ENCODE data around the gene ST8SIA4. TPM values are rescaled to one million over a fixed set of nuclear protein-coding genes. Genes with fewer than 3 reads are reported as not detected.

The ST8SIA4 gene
- total and polyA plus RNA-seq, 10 of the 15 experiments (the other 5 are each of a cell fraction or from before 2014, with no cell fraction given), result 4.4 to 30.9 (median 19.5) TPM

- TF ChIP-seq POLR2A (IDR thresholded peaks at IDR 0.05; ENCODE audit: low read depth, low read length), result no peak
- TF ChIP-seq CREM (IDR thresholded peaks at IDR 0.05; ENCODE audit: low read depth), result no peak
- no peak for TF ChIP-seq HCFC1 (IDR thresholded peaks at IDR 0.05; ENCODE audit: low read length)
- TF ChIP-seq CTCF (IDR thresholded peaks at IDR 0.05 in 2 of 3, conservative IDR thresholded peaks at IDR 0.05 in 1 of 3; ENCODE audit: control insufficient read depth in 2 of 3, extremely low read depth in 1 of 3, insufficient read depth in 1 of 3, low read depth in 3 of 3, low read length in 3 of 3), result no peak
- no peak for TF ChIP-seq MEF2A (IDR thresholded peaks at IDR 0.05; ENCODE audit: insufficient read depth, low read depth, low read length)
- TF ChIP-seq RAD21 (IDR thresholded peaks at IDR 0.05; ENCODE audit: insufficient read depth, low read depth, low read length), result no peak
- no peak for TF ChIP-seq NFYB (IDR thresholded peaks at IDR 0.05; ENCODE audit: insufficient read depth, low read depth, low read length)
- no peak for TF ChIP-seq USF2 (IDR thresholded peaks at IDR 0.05; ENCODE audit: borderline replicate concordance, low read depth, low read length)
- no peak for TF ChIP-seq POLR2AphosphoS2 (IDR thresholded peaks at IDR 0.05; ENCODE audit: low read depth, low read length)
- TF ChIP-seq CBX5 (IDR thresholded peaks at IDR 0.05; ENCODE audit: low read depth), result no peak
These were observed 79.3 kb downstream of the ST8SIA4 start (continued) for GRCh38 chr5:100823812-100824211.

- ChIA-PET SMC1A (ENCODE audit: uncharacterized antibody, unreplicated experiment) (interaction anchor here (5.0 to 6.4 kb wide), 2 partner anchors 18 to 47 kb away, joined by 22 to 56 read pairs; no protein-coding TSS in a partner anchor), CTCF (interaction anchor here (0.9 to 1.7 kb wide), 2 partner anchors 26 to 79 kb away, joined by 3 to 6 read pairs; no protein-coding TSS in a partner anchor), POLR2A (no interaction called here), RAD21 (ENCODE audit: unreplicated experiment) (interaction anchor here (4.9 kb wide), 1 partner anchor 19 kb away, joined by 33 read pairs; no protein-coding TSS in a partner anchor)
- no peaks in the 10 kb centered on the region for H3K27me3 ChIP-seq (replicated peaks in 1 of 2; ENCODE audit: control insufficient read depth in 2 of 2, insufficient read depth in 2 of 2, low read length in 1 of 2)
- no peak overlapping the region for H3K4me3 ChIP-seq
- 100% methylated on average over 1 of the region's 1 CpG for WGBS (ENCODE audit: insufficient coverage, insufficient replicate concordance, low lambda C conversion rate, missing lambda C conversion rate)
- peaks cover 13% of the 10 kb centered on the region for H3K9me3 ChIP-seq (replicated peaks; ENCODE audit: control insufficient read depth, insufficient read depth, low read length)
- DNase-seq (ENCODE audit: low read depth, low spot score), result no peak
- H3K79me2 ChIP-seq (ENCODE audit: control insufficient read depth, insufficient read depth, low read length), result peaks cover 22% of the 10 kb centered on the region
- no peak overlapping the region for H3K9ac ChIP-seq (ENCODE audit: control insufficient read depth, insufficient read depth, low read length)
- BruUV-seq (replicated peaks), result no TSS peak
- no peak overlapping the region for H3K27ac ChIP-seq (ENCODE audit: control insufficient read depth, insufficient read depth)
- H2AFZ ChIP-seq (ENCODE audit: control insufficient read depth, low read depth, low read length), result no peak overlapping the region
- no peaks in the 10 kb centered on the region for H4K20me1 ChIP-seq (ENCODE audit: control insufficient read depth, insufficient read depth)
- no peak for ATAC-seq
- in situ Hi-C loops (cut with MboI), result no loop called here
- intact Hi-C loops (cut with micrococcal nuclease; ENCODE audit: unreplicated experiment), result no loop called here
- FAIRE-seq, result no peak
- H3K4me1 ChIP-seq (ENCODE audit: control insufficient read depth, insufficient read depth, low read length), result peaks cover 15% of the 10 kb centered on the region; the same call in 1 of the 2 replicates
- H3K36me3 ChIP-seq (ENCODE audit: control insufficient read depth in 2 of 2, insufficient read depth in 2 of 2, low read length in 1 of 2), result peaks cover 0 to 8% of the 10 kb centered on the region in 2 experiments; a peak in 2 of 4 replicates
- H3K4me2 ChIP-seq (ENCODE audit: control insufficient read depth, insufficient read depth), result no peak overlapping the region
- TF ChIP-seq HSF1 (IDR thresholded peaks at IDR 0.05; ENCODE audit: low read depth, low read length), result no peak
- no peak for TF ChIP-seq TCF12 (IDR thresholded peaks at IDR 0.05; ENCODE audit: low read depth, low read length)
- no peak for TF ChIP-seq NR2C2 (IDR thresholded peaks at IDR 0.05; ENCODE audit: borderline replicate concordance, control insufficient read depth, insufficient read length, low read depth)
- no peak for TF ChIP-seq SKIL (IDR thresholded peaks at IDR 0.05; ENCODE audit: low read depth, poor library complexity, severe bottlenecking)
- TF ChIP-seq MYB (IDR thresholded peaks at IDR 0.05; ENCODE audit: borderline replicate concordance, low read depth, low read length), result no peak
- TF ChIP-seq SMAD5 (IDR thresholded peaks at IDR 0.05; ENCODE audit: low read depth), result no peak
These were observed 81.3 kb downstream of the ST8SIA4 start for GRCh38 chr5:100821751-100822150.

Data from GM12878 (cell line).